ES-I3 (cell line): ENCODE results near the gene CPNE1.

Experiments used
- H3K36me3 ChIP-seq: 2 replicates; pipeline ENCODE4 v1.6.1; 2013; ENCODE audit warnings: mild to moderate bottlenecking, low read length, control low read depth, moderate library complexity; ENCODE audit not compliant: insufficient read depth
- H3K4me1 ChIP-seq: 2 replicates; pipeline ENCODE4 v1.6.1; 2013; ENCODE audit warnings: mild to moderate bottlenecking, control low read depth, low read length; ENCODE audit not compliant: insufficient read depth
- H3K9ac ChIP-seq: 2 replicates; pipeline ENCODE4 v1.6.1; 2013; ENCODE audit warnings: low read depth, mild to moderate bottlenecking, low read length, moderate library complexity
- H3K9me3 ChIP-seq: 2 replicates; pipeline ENCODE4 v1.6.1; 2013; ENCODE audit warnings: mild to moderate bottlenecking, low read length, moderate library complexity; ENCODE audit not compliant: control insufficient read depth, insufficient read depth

The CPNE1 gene

GRCh38 chr20:35680452-35681183, 15.9 kb upstream of the CPNE1 start:
- Histone ChIP-seq H3K9ac (no peak overlapping the region), H3K36me3 (no peaks in the 10 kb centered on the region), H3K9me3 (no peaks in the 10 kb centered on the region), H3K4me1 (no peaks in the 10 kb centered on the region)

- Histone ChIP-seq H3K9me3 (no peaks in the 10 kb centered on the region), H3K36me3 (no peaks in the 10 kb centered on the region; the same call in 1 of the 2 replicates), H3K4me1 (no peaks in the 10 kb centered on the region), H3K9ac (no peak overlapping the region)
Measured at GRCh38 chr20:35674921-35675320, 10.2 kb upstream of the CPNE1 start.

GRCh38 chr20:35673884-35674283, 9.2 kb upstream of the CPNE1 start:
- Histone ChIP-seq H3K36me3 (peaks cover 7% of the 10 kb centered on the region), H3K9ac (no peak overlapping the region), H3K9me3 (no peaks in the 10 kb centered on the region), H3K4me1 (no peaks in the 10 kb centered on the region)

- Histone ChIP-seq H3K9ac (no peak overlapping the region), H3K4me1 (no peaks in the 10 kb centered on the region), H3K9me3 (no peaks in the 10 kb centered on the region), H3K36me3 (peaks cover 7% of the 10 kb centered on the region)
Measured at GRCh38 chr20:35669681-35670080, 5.0 kb upstream of the CPNE1 start.

- H3K9ac ChIP-seq = no peak overlapping the region
- H3K36me3 ChIP-seq = peaks cover 7% of the 10 kb centered on the region
Measured at GRCh38 chr20:35669221-35669620, 4.5 kb upstream of the CPNE1 start.

GRCh38 chr20:35665949-35666288, 1.2 kb upstream of the CPNE1 start:
- no peaks in the 10 kb centered on the region for H3K9me3 ChIP-seq
- H3K36me3 ChIP-seq = peaks cover 7% of the 10 kb centered on the region
- H3K9ac ChIP-seq = no peak overlapping the region
- H3K4me1 ChIP-seq = peaks cover 13% of the 10 kb centered on the region; the same call in 1 of the 2 replicates

More at GRCh38 chr20:35669221-35669620, 4.5 kb upstream of the CPNE1 start:
- Histone ChIP-seq H3K4me1 (no peaks in the 10 kb centered on the region), H3K9me3 (no peaks in the 10 kb centered on the region)

GRCh38 chr20:35663516-35664465, 909 bp downstream of the CPNE1 start:
- Histone ChIP-seq H3K4me1 (peaks cover 18% of the 10 kb centered on the region; the same call in 1 of the 2 replicates), H3K36me3 (no peaks in the 10 kb centered on the region), H3K9ac (peak overlapping the region; percentile 89), H3K9me3 (no peaks in the 10 kb centered on the region)

- peaks cover 18% of the 10 kb centered on the region; the same call in 1 of the 2 replicates for H3K4me1 ChIP-seq
- H3K36me3 ChIP-seq = no peaks in the 10 kb centered on the region
- no peaks in the 10 kb centered on the region for H3K9me3 ChIP-seq
- H3K9ac ChIP-seq = peak overlapping the region; percentile 22; the same call in 1 of the 2 replicates
Measured at GRCh38 chr20:35662551-35662950, 2.1 kb downstream of the CPNE1 start.

GRCh38 chr20:35661908-35662307, 2.8 kb downstream of the CPNE1 start:
- H3K9ac ChIP-seq = no peak overlapping the region
- H3K9me3 ChIP-seq = no peaks in the 10 kb centered on the region
- no peaks in the 10 kb centered on the region for H3K36me3 ChIP-seq
- H3K4me1 ChIP-seq = peaks cover 18% of the 10 kb centered on the region; the same call in 1 of the 2 replicates

- H3K9me3 ChIP-seq = no peaks in the 10 kb centered on the region
- no peak overlapping the region for H3K9ac ChIP-seq
- peaks cover 18% of the 10 kb centered on the region; the same call in 1 of the 2 replicates for H3K4me1 ChIP-seq
- no peaks in the 10 kb centered on the region for H3K36me3 ChIP-seq
Measured at GRCh38 chr20:35661053-35661452, 3.6 kb downstream of the CPNE1 start.

- Histone ChIP-seq H3K36me3 (no peaks in the 10 kb centered on the region; the same call in 1 of the 2 replicates), H3K4me1 (peaks cover 18% of the 10 kb centered on the region; the same call in 1 of the 2 replicates), H3K9ac (no peak overlapping the region), H3K9me3 (no peaks in the 10 kb centered on the region)
Measured at GRCh38 chr20:35660122-35660937, 4.4 kb downstream of the CPNE1 start.

GRCh38 chr20:35657271-35657670, 7.4 kb downstream of the CPNE1 start:
- Histone ChIP-seq H3K9me3 (no peaks in the 10 kb centered on the region), H3K9ac (no peak overlapping the region), H3K4me1 (peaks cover 14% of the 10 kb centered on the region; the same call in 1 of the 2 replicates), H3K36me3 (peaks cover 14% of the 10 kb centered on the region; the same call in 1 of the 2 replicates)

- Histone ChIP-seq H3K9me3 (no peaks in the 10 kb centered on the region), H3K9ac (no peak overlapping the region), H3K36me3 (peaks cover 14% of the 10 kb centered on the region; the same call in 1 of the 2 replicates), H3K4me1 (no peaks in the 10 kb centered on the region)
Measured at GRCh38 chr20:35654415-35654814, 10.3 kb downstream of the CPNE1 start.

- Histone ChIP-seq H3K9me3 (no peaks in the 10 kb centered on the region), H3K36me3 (peaks cover 14% of the 10 kb centered on the region; the same call in 1 of the 2 replicates), H3K9ac (no peak overlapping the region), H3K4me1 (no peaks in the 10 kb centered on the region)
Measured at GRCh38 chr20:35653893-35654292, 10.8 kb downstream of the CPNE1 start.
